Measurements from ENCODE around the gene JDP2.

The JDP2 gene

GRCh38 chr14:75457648-75458165 is 29.9 kb downstream of the JDP2 start:
- Histone ChIP-seq H3K9me3 (ENCODE audit: control extremely low read depth in 1 of 5, control insufficient read depth in 4 of 5, insufficient read depth in 2 of 5, low read depth in 1 of 5, low read length in 4 of 5) (no peaks in the 10 kb centered on the region), H3K4me3 (ENCODE audit: control insufficient read depth in 1 of 7, extremely low read depth in 1 of 7, insufficient read depth in 4 of 7, low read depth in 2 of 7, low read length in 6 of 7) (peak overlapping the region in 1 of 7 experiments; percentile 29), H3K27me3 (replicated peaks in 2 of 5; ENCODE audit: control insufficient read depth in 4 of 5, insufficient read depth in 5 of 5, low read length in 4 of 5) (no peaks in the 10 kb centered on the region), H3K4me1 (ENCODE audit: control extremely low read depth in 1 of 4, control insufficient read depth in 4 of 4, insufficient read depth in 4 of 4, low read length in 3 of 4) (peaks cover 7 to 77% (median 61%) of the 10 kb centered on the region in 4 experiments), H3K36me3 (ENCODE audit: control insufficient read depth in 4 of 4, insufficient read depth in 4 of 4, low read length in 3 of 4) (peaks cover 0 to 65% (median 7%) of the 10 kb centered on the region in 4 experiments), H3K27ac (ENCODE audit: insufficient read depth in 1 of 2, low read depth in 1 of 2, low read length in 2 of 2, poor library complexity in 1 of 2, severe bottlenecking in 2 of 2) (peak overlapping the region in 1 of 2 experiments; percentile 84)
- WGBS (ENCODE audit: insufficient coverage): 52% methylated on average over 6 of the region's 10 CpGs
- ChIA-PET CTCF (interaction anchor here (0.7 to 2.5 kb wide), 10 partner anchors 8 to 327 kb away, joined by 3 to 12 read pairs (median 4); no protein-coding TSS in a partner anchor), POLR2A (interaction anchor here (1.0 kb wide), 1 partner anchor 30 kb away, joined by 4 read pairs; the partner anchor contains the start of gene JDP2)
- DNase-seq: no peak

GRCh38 chr14:75458305-75458704 is 30.5 kb downstream of the JDP2 start:
- Histone ChIP-seq H3K27ac (ENCODE audit: insufficient read depth in 1 of 2, low read depth in 1 of 2, low read length in 2 of 2, poor library complexity in 1 of 2, severe bottlenecking in 2 of 2) (peak overlapping the region; percentile 56 to 84), H3K4me3 (ENCODE audit: control insufficient read depth in 1 of 7, extremely low read depth in 1 of 7, insufficient read depth in 4 of 7, low read depth in 2 of 7, low read length in 6 of 7) (peak overlapping the region in 1 of 7 experiments; percentile 23), H3K27me3 (replicated peaks in 2 of 5; ENCODE audit: control insufficient read depth in 4 of 5, insufficient read depth in 5 of 5, low read length in 4 of 5) (no peaks in the 10 kb centered on the region), H3K4me1 (ENCODE audit: control extremely low read depth in 1 of 4, control insufficient read depth in 4 of 4, insufficient read depth in 4 of 4, low read length in 3 of 4) (peaks cover 7 to 71% (median 57%) of the 10 kb centered on the region in 4 experiments), H3K36me3 (ENCODE audit: control insufficient read depth in 4 of 4, insufficient read depth in 4 of 4, low read length in 3 of 4) (peaks cover 0 to 67% (median 9%) of the 10 kb centered on the region in 4 experiments), H3K9me3 (ENCODE audit: control extremely low read depth in 1 of 5, control insufficient read depth in 4 of 5, insufficient read depth in 2 of 5, low read depth in 1 of 5, low read length in 4 of 5) (no peaks in the 10 kb centered on the region)
- DNase-seq: no peak
- WGBS (ENCODE audit: insufficient coverage): no CpG with 5 or more reads among the region's 3 CpGs
- CTCF ChIA-PET: interaction anchor here (0.7 to 2.5 kb wide), 14 partner anchors 8 to 327 kb away, joined by 3 to 12 read pairs (median 4); no protein-coding TSS in a partner anchor
- POLR2A ChIA-PET: interaction anchor here (1.0 to 1.1 kb wide), 2 partner anchors 27 to 30 kb away, joined by 3 to 4 read pairs; partner anchors contain the start of gene JDP2

GRCh38 chr14:75459099-75459741 is 31.4 kb downstream of the JDP2 start:
- Histone ChIP-seq H3K4me3 (ENCODE audit: control insufficient read depth in 1 of 7, extremely low read depth in 1 of 7, insufficient read depth in 4 of 7, low read depth in 2 of 7, low read length in 6 of 7) (peak overlapping the region in 1 of 7 experiments; percentile 33), H3K36me3 (ENCODE audit: control insufficient read depth in 4 of 4, insufficient read depth in 4 of 4, low read length in 3 of 4) (peaks cover 0 to 69% (median 11%) of the 10 kb centered on the region in 4 experiments), H3K27ac (ENCODE audit: insufficient read depth in 1 of 2, low read depth in 1 of 2, low read length in 2 of 2, poor library complexity in 1 of 2, severe bottlenecking in 2 of 2) (peak overlapping the region; percentile 74 to 84), H3K27me3 (replicated peaks in 2 of 5; ENCODE audit: control insufficient read depth in 4 of 5, insufficient read depth in 5 of 5, low read length in 4 of 5) (no peaks in the 10 kb centered on the region), H3K9me3 (ENCODE audit: control extremely low read depth in 1 of 5, control insufficient read depth in 4 of 5, insufficient read depth in 2 of 5, low read depth in 1 of 5, low read length in 4 of 5) (no peaks in the 10 kb centered on the region), H3K4me1 (ENCODE audit: control extremely low read depth in 1 of 4, control insufficient read depth in 4 of 4, insufficient read depth in 4 of 4, low read length in 3 of 4) (peaks cover 7 to 62% (median 48%) of the 10 kb centered on the region in 4 experiments)
- WGBS (ENCODE audit: insufficient coverage): 28% methylated on average over 7 of the region's 12 CpGs
- ChIA-PET CTCF (interaction anchor here (0.8 to 2.5 kb wide), 16 partner anchors 9 to 328 kb away, joined by 3 to 12 read pairs (median 3); no protein-coding TSS in a partner anchor), POLR2A (interaction anchor here (0.6 to 1.1 kb wide), 2 partner anchors 28 to 434 kb away, joined by 3 read pairs; no protein-coding TSS in a partner anchor)
- peak; percentile 89 to 99 (median 99) for DNase-seq

- H3K9me3 ChIP-seq (ENCODE audit: control extremely low read depth in 1 of 5, control insufficient read depth in 4 of 5, insufficient read depth in 2 of 5, low read depth in 1 of 5, low read length in 4 of 5): no peaks in the 10 kb centered on the region
- peak overlapping the region in 1 of 2 experiments; percentile 84 for H3K27ac ChIP-seq (ENCODE audit: insufficient read depth in 1 of 2, low read depth in 1 of 2, low read length in 2 of 2, poor library complexity in 1 of 2, severe bottlenecking in 2 of 2)
- peak in 1 of 3 donors; percentile 20 for DNase-seq
- H3K4me1 ChIP-seq (ENCODE audit: control extremely low read depth in 1 of 4, control insufficient read depth in 4 of 4, insufficient read depth in 4 of 4, low read length in 3 of 4): peaks cover 7 to 56% (median 46%) of the 10 kb centered on the region in 4 experiments
- H3K27me3 ChIP-seq (replicated peaks in 2 of 5; ENCODE audit: control insufficient read depth in 4 of 5, insufficient read depth in 5 of 5, low read length in 4 of 5): no peaks in the 10 kb centered on the region
- POLR2A ChIA-PET: interaction anchor here (0.6 kb wide), 1 partner anchor 435 kb away, joined by 3 read pairs; no protein-coding TSS in a partner anchor
- CTCF ChIA-PET: interaction anchor here (0.9 to 2.5 kb wide), 11 partner anchors 10 to 151 kb away, joined by 3 to 12 read pairs (median 4); no protein-coding TSS in a partner anchor
- H3K4me3 ChIP-seq (ENCODE audit: control insufficient read depth in 1 of 7, extremely low read depth in 1 of 7, insufficient read depth in 4 of 7, low read depth in 2 of 7, low read length in 6 of 7): no peak overlapping the region
- peaks cover 0 to 66% (median 11%) of the 10 kb centered on the region in 4 experiments for H3K36me3 ChIP-seq (ENCODE audit: control insufficient read depth in 4 of 4, insufficient read depth in 4 of 4, low read length in 3 of 4)
- WGBS (ENCODE audit: insufficient coverage): 100% methylated on average over 1 of the region's 1 CpG
Measured at GRCh38 chr14:75459791-75460190, 32.0 kb downstream of the JDP2 start.

- H3K4me3 ChIP-seq (ENCODE audit: control insufficient read depth in 1 of 7, extremely low read depth in 1 of 7, insufficient read depth in 4 of 7, low read depth in 2 of 7, low read length in 6 of 7): no peak overlapping the region
- no peaks in the 10 kb centered on the region for H3K27me3 ChIP-seq (replicated peaks in 2 of 5; ENCODE audit: control insufficient read depth in 4 of 5, insufficient read depth in 5 of 5, low read length in 4 of 5)
- H3K4me1 ChIP-seq (ENCODE audit: control extremely low read depth in 1 of 4, control insufficient read depth in 4 of 4, insufficient read depth in 4 of 4, low read length in 3 of 4): peaks cover 7 to 51% (median 43%) of the 10 kb centered on the region in 4 experiments
- H3K9me3 ChIP-seq (ENCODE audit: control extremely low read depth in 1 of 5, control insufficient read depth in 4 of 5, insufficient read depth in 2 of 5, low read depth in 1 of 5, low read length in 4 of 5): no peaks in the 10 kb centered on the region
- 95% methylated on average over 5 of the region's 6 CpGs for WGBS (ENCODE audit: insufficient coverage)
- no peak overlapping the region for H3K27ac ChIP-seq (ENCODE audit: insufficient read depth in 1 of 2, low read depth in 1 of 2, low read length in 2 of 2, poor library complexity in 1 of 2, severe bottlenecking in 2 of 2)
- POLR2A ChIA-PET: no interaction called here
- CTCF ChIA-PET: no interaction called here
- H3K36me3 ChIP-seq (ENCODE audit: control insufficient read depth in 4 of 4, insufficient read depth in 4 of 4, low read length in 3 of 4): peaks cover 0 to 65% (median 11%) of the 10 kb centered on the region in 4 experiments
- no peak for DNase-seq
Measured at GRCh38 chr14:75460394-75460793, 32.6 kb downstream of the JDP2 start.

GRCh38 chr14:75461303-75461702 is 33.5 kb downstream of the JDP2 start:
- Histone ChIP-seq H3K4me3 (ENCODE audit: control insufficient read depth in 1 of 7, extremely low read depth in 1 of 7, insufficient read depth in 4 of 7, low read depth in 2 of 7, low read length in 6 of 7) (no peak overlapping the region), H3K27ac (ENCODE audit: insufficient read depth in 1 of 2, low read depth in 1 of 2, low read length in 2 of 2, poor library complexity in 1 of 2, severe bottlenecking in 2 of 2) (no peak overlapping the region), H3K27me3 (replicated peaks in 2 of 5; ENCODE audit: control insufficient read depth in 4 of 5, insufficient read depth in 5 of 5, low read length in 4 of 5) (no peaks in the 10 kb centered on the region), H3K36me3 (ENCODE audit: control insufficient read depth in 4 of 4, insufficient read depth in 4 of 4, low read length in 3 of 4) (peaks cover 0 to 61% (median 11%) of the 10 kb centered on the region in 4 experiments), H3K4me1 (ENCODE audit: control extremely low read depth in 1 of 4, control insufficient read depth in 4 of 4, insufficient read depth in 4 of 4, low read length in 3 of 4) (peaks cover 7 to 42% (median 39%) of the 10 kb centered on the region in 4 experiments), H3K9me3 (ENCODE audit: control extremely low read depth in 1 of 5, control insufficient read depth in 4 of 5, insufficient read depth in 2 of 5, low read depth in 1 of 5, low read length in 4 of 5) (no peaks in the 10 kb centered on the region)
- DNase-seq: no peak
- POLR2A ChIA-PET: no interaction called here
- 96% methylated on average over 12 of the region's 12 CpGs for WGBS (ENCODE audit: insufficient coverage)
- CTCF ChIA-PET: interaction anchor here (0.8 to 1.2 kb wide), 2 partner anchors 7 to 11 kb away, joined by 4 read pairs; no protein-coding TSS in a partner anchor
